IMR-90 (cell line): Measurements from ENCODE around the gene CNTN3. TPM values are rescaled to one million over a fixed set of nuclear protein-coding genes. Genes with fewer than 3 reads are reported as not detected.

ENCODE experiments used
- ATAC-seq: fragments of 200-7000 bp; cut with Tn5 transposase; 2 replicates; pipeline ENCODE4 v1.9.1; 2020; ENCODE audit warnings: low read depth, mild to moderate bottlenecking, moderate library complexity
- BruUV-seq: library from RNA; stranded (reverse); fragments of 400-500 nt; replicated peaks from 2 replicates; lab custom pipeline; 2021; lab: Mats Ljungman, UMichigan
- CTCF ChIA-PET: fragments of 300-600 bp; formaldehyde crosslinking; extraction: SDS; loops from one replicate; lab custom pipeline; 2021; ENCODE audit warnings: antibody characterized with exemption; lab: Yijun Ruan, JAX
- POLR2A ChIA-PET: fragments of 300-600 bp; sonication (Branson Sonifier 250); formaldehyde crosslinking; loops from one replicate; lab custom pipeline; 2022; ENCODE audit warnings: antibody characterized with exemption; ENCODE audit not compliant: unreplicated experiment; lab: Charles Lee
- DNase-seq: peaks from one replicate; pipeline ENCODE4 v3.0.0; 2013
- H2AFZ ChIP-seq: replicated peaks from 2 replicates; pipeline ENCODE3; 2013; ENCODE audit warnings: low read length, mild to moderate bottlenecking; ENCODE audit not compliant: poor library complexity
- H2AK5ac ChIP-seq: 2 replicates; pipeline ENCODE4 v1.6.1; 2013; ENCODE audit warnings: low read depth, low read length, inconsistent platforms
- H2AK9ac ChIP-seq: replicated peaks from 2 replicates; pipeline ENCODE3; 2013; ENCODE audit warnings: mild to moderate bottlenecking, low read depth, low read length, moderate library complexity; ENCODE audit not compliant: poor library complexity
- H2BK120ac ChIP-seq: 2 replicates; pipeline ENCODE4 v1.6.1; 2013; ENCODE audit warnings: low read depth, low read length, inconsistent platforms
- H2BK15ac ChIP-seq: 3 replicates; pipeline ENCODE4 v1.6.1; 2013; ENCODE audit warnings: low read depth, low read length, inconsistent platforms
- H2BK20ac ChIP-seq: 2 replicates; pipeline ENCODE4 v1.6.1; 2013; ENCODE audit warnings: low read depth, mild to moderate bottlenecking, inconsistent platforms, low read length, moderate library complexity
- H2BK5ac ChIP-seq: 2 replicates; pipeline ENCODE4 v1.6.1; 2013; ENCODE audit warnings: mild to moderate bottlenecking, low read depth, low read length, inconsistent platforms; ENCODE audit not compliant: poor library complexity, severe bottlenecking
- H3K14ac ChIP-seq: replicated peaks from 2 replicates; pipeline ENCODE4 v1.6.1; 2013; ENCODE audit warnings: low read depth, low read length, inconsistent platforms
- H3K18ac ChIP-seq: 2 replicates; pipeline ENCODE4 v1.6.1; 2013; ENCODE audit warnings: low read depth, low read length, control low read depth
- H3K23ac ChIP-seq: 2 replicates; pipeline ENCODE4 v1.6.1; 2013; ENCODE audit warnings: low read depth, low read length, inconsistent platforms
- H3K27ac ChIP-seq: 2 replicates; pipeline ENCODE4 v1.5.1; 2013; ENCODE audit warnings: mild to moderate bottlenecking, control low read depth, low read length; ENCODE audit not compliant: insufficient read depth
- H3K27me3 ChIP-seq: 2 replicates; pipeline ENCODE4 v1.6.1; 2013; ENCODE audit warnings: low read length; ENCODE audit not compliant: control insufficient read depth, insufficient read depth
- H3K36me3 ChIP-seq: 2 replicates; pipeline ENCODE4 v1.6.1; 2013; ENCODE audit warnings: low read length, mixed read lengths; ENCODE audit not compliant: control insufficient read depth, insufficient read depth
- H3K4ac ChIP-seq: 2 replicates; pipeline ENCODE4 v1.6.1; 2013; ENCODE audit warnings: low read depth, low read length, inconsistent platforms
- H3K4me1 ChIP-seq: 2 replicates; pipeline ENCODE4 v1.6.1; 2013; ENCODE audit warnings: low read length, mixed read lengths; ENCODE audit not compliant: control insufficient read depth, insufficient read depth
- H3K4me2 ChIP-seq: 2 replicates; pipeline ENCODE4 v1.6.1; 2013; ENCODE audit warnings: low read depth, mild to moderate bottlenecking, control low read depth, low read length, moderate library complexity
- H3K4me3 ChIP-seq: 2 replicates; pipeline ENCODE4 v1.5.1; 2013; ENCODE audit warnings: low read depth, mild to moderate bottlenecking, control low read depth, low read length, moderate library complexity; ENCODE audit not compliant: insufficient read depth
- H3K56ac ChIP-seq: 2 replicates; pipeline ENCODE4 v1.6.1; 2013; ENCODE audit warnings: low read length, inconsistent platforms; ENCODE audit not compliant: insufficient read depth; ENCODE audit errors: extremely low read depth
- H3K79me1 ChIP-seq, 2 experiments: 2 replicates each; pipeline ENCODE4 v1.6.1; 2013; ENCODE audit warnings: low read length in 2 of 2, inconsistent platforms in 1 of 2, low read depth in 1 of 2
- H3K9ac ChIP-seq: 2 replicates; pipeline ENCODE4 v1.6.1; 2013; ENCODE audit warnings: low read depth, low read length, control low read depth
- H3K9me1 ChIP-seq: 2 replicates; pipeline ENCODE4 v1.6.1; 2013; ENCODE audit warnings: low read length, inconsistent platforms; ENCODE audit not compliant: insufficient read depth
- H3K9me3 ChIP-seq: 2 replicates; pipeline ENCODE4 v1.6.1; 2013; ENCODE audit warnings: low read length; ENCODE audit not compliant: control insufficient read depth, insufficient read depth
- H4K20me1 ChIP-seq: 2 replicates; pipeline ENCODE4 v1.6.1; 2013; ENCODE audit warnings: low read length, inconsistent platforms; ENCODE audit not compliant: insufficient read depth
- H4K5ac ChIP-seq: 2 replicates; pipeline ENCODE4 v1.6.1; 2013; ENCODE audit warnings: mild to moderate bottlenecking, low read depth, low read length, control low read depth
- H4K8ac ChIP-seq, 2 experiments: 2 replicates each; pipeline ENCODE4 v1.6.1; 2013; ENCODE audit warnings: low read depth in 2 of 2, low read length in 2 of 2, control low read depth in 1 of 2, inconsistent platforms in 1 of 2
- H4K91ac ChIP-seq: 2 replicates; pipeline ENCODE4 v1.6.1; 2013; ENCODE audit warnings: low read depth, low read length, inconsistent platforms; ENCODE audit not compliant: insufficient read depth
- CEBPB ChIP-seq: IDR thresholded peaks from 2 replicates; pipeline ENCODE4 v1.6.1; 2012; ENCODE audit warnings: low read depth, low read length, improper control_type of control experiment
- POLR2A ChIP-seq: IDR thresholded peaks from 2 replicates; pipeline ENCODE4 v1.6.1; 2012; ENCODE audit warnings: mild to moderate bottlenecking, low read depth, low read length
- WGBS, 2 experiments: methylation state at CpG; one replicate each; pipeline versions ENCODE4 v1.1.5 to v1.1.7; 2013; ENCODE audit warnings: missing lambda C conversion rate in 2 of 2; ENCODE audit not compliant: insufficient read length in 1 of 2; ENCODE audit errors: extremely low coverage in 2 of 2; 5-methylcytosine and 5-hydroxymethylcytosine counted together
- dilution Hi-C: fragments of 300-500 bp; cut with HindIII; formaldehyde crosslinking; loops from one replicate; pipeline ENCODE4 v1.14.3; 2018; ENCODE audit warnings: low sequenced_read_pairs; ENCODE audit not compliant: unreplicated experiment
- in situ Hi-C: fragments of 300-500 bp; cut with MboI; formaldehyde crosslinking; loops from 3 replicates; pipeline ENCODE4 v1.14.3; 2019; ENCODE audit warnings: low sequenced_read_pairs, inconsistent platforms, mixed read lengths
- intact Hi-C: fragments of 100-400 bp; cut with micrococcal nuclease; formaldehyde crosslinking; loops from 2 replicates; pipeline ENCODE4 v1.10.0; 2022
- polyA plus RNA-seq, 3 experiments: library from polyadenylated mRNA; depleted of rRNA; stranded (reverse); fragments of >200 nt; gene quantifications; 2 replicates each; pipeline ENCODE4 v1.2.3, GENCODE V29; 2012; ENCODE audit warnings: low replicate concordance in 1 of 3
- total RNA-seq: library from RNA; depleted of rRNA; stranded (reverse); fragments of >200 nt; gene quantifications from 2 replicates; pipeline ENCODE4 v1.2.3, GENCODE V29; 2012

CNTN3 gene
- total and polyA plus RNA-seq, 2 of the 4 experiments (the other 2 are of a cell fraction), result 3.5 to 3.6 TPM

DNA sequence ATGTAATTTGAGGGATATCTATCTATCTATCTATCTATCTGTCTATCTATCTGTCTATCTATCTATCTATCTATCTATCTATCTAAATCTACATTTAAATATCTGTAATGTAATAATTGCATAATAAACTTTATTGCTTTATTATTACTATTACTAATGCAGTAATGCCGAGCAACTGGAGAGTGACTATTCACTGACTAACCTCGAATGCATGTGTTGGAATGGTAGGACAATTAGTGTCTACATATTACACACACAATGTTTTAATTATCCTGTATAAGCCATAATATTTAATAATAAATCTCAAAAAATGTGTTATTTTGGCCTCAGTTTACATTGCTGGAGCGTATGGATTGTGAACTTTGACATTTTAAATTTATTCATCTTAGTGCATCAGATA is 25.2 kb upstream of the CNTN3 start:
- Histone ChIP-seq H3K9me1 (no peaks in the 10 kb centered on the region), H3K18ac (no peak overlapping the region), H3K56ac (no peak overlapping the region), H4K5ac (no peak overlapping the region), H2AK5ac (no peak overlapping the region), H3K79me1 (no peaks in the 10 kb centered on the region), H2AFZ (no peak overlapping the region), H3K9me3 (no peaks in the 10 kb centered on the region), H3K27ac (no peak overlapping the region), H3K27me3 (no peaks in the 10 kb centered on the region), H4K20me1 (no peaks in the 10 kb centered on the region), H3K36me3 (no peaks in the 10 kb centered on the region), H2BK120ac (no peak overlapping the region), H3K23ac (no peak overlapping the region), H3K9ac (no peak overlapping the region), H3K14ac (no peak overlapping the region), H3K4me3 (no peak overlapping the region), H2BK20ac (no peak overlapping the region), H2AK9ac (no peak overlapping the region), H3K4ac (no peak overlapping the region), H3K4me1 (peaks cover 3% of the 10 kb centered on the region; the same call in 1 of the 2 replicates), H2BK15ac (no peak overlapping the region), H4K8ac (no peak overlapping the region), H2BK5ac (peak overlapping the region; percentile 50), H4K91ac (no peak overlapping the region), H3K4me2 (no peak overlapping the region)
- dilution Hi-C loops (no loop called here), intact Hi-C loops (no loop called here), in situ Hi-C loops (no loop called here)
- ATAC-seq (no peak), DNase-seq (peak; percentile 25)
- BruUV-seq, result no TSS peak
- no CpG with 5 or more reads among the region's 3 CpGs for WGBS, 2 experiments
- CTCF ChIA-PET, result interaction anchor here (0.6 kb wide), 1 partner anchor 76 kb away, joined by 3 read pairs; no protein-coding TSS in a partner anchor
- TF ChIP-seq CEBPB, result peak; percentile 30; the same call in 1 of the 2 replicates
- no peak for TF ChIP-seq POLR2A
- POLR2A ChIA-PET, result no interaction called here
